ENCODE results near the gene SPATA19.

Gene SPATA19

GRCh38 chr11:133834682-133835592 lies 10.4 kb downstream of the SPATA19 start:
- Histone ChIP-seq H3K4me2 (ENCODE audit: low read length) (no peak overlapping the region), H3K9me3 (replicated peaks; ENCODE audit: low read length) (peaks cover 2% of the 10 kb centered on the region), H3K4me3 (ENCODE audit: low read length) (no peak overlapping the region), H3K4me1 (ENCODE audit: control insufficient read depth, insufficient read depth, low read length) (no peaks in the 10 kb centered on the region), H3K9ac (ENCODE audit: low read depth, low read length) (no peak overlapping the region), H3K27me3 (ENCODE audit: control insufficient read depth, insufficient read depth, low read length) (no peaks in the 10 kb centered on the region), H3K36me3 (ENCODE audit: insufficient read depth, low read length) (no peaks in the 10 kb centered on the region)

GRCh38 chr11:133833898-133834681 lies 11.2 kb downstream of the SPATA19 start:
- Histone ChIP-seq H3K4me2 (ENCODE audit: low read length) (no peak overlapping the region), H3K4me1 (ENCODE audit: control insufficient read depth, insufficient read depth, low read length) (no peaks in the 10 kb centered on the region), H3K4me3 (ENCODE audit: low read length) (no peak overlapping the region), H3K27me3 (ENCODE audit: control insufficient read depth, insufficient read depth, low read length) (no peaks in the 10 kb centered on the region), H3K9ac (ENCODE audit: low read depth, low read length) (no peak overlapping the region), H3K36me3 (ENCODE audit: insufficient read depth, low read length) (no peaks in the 10 kb centered on the region), H3K9me3 (replicated peaks; ENCODE audit: low read length) (peaks cover 2% of the 10 kb centered on the region)

GRCh38 chr11:133832991-133833897 lies 12.1 kb downstream of the SPATA19 start:
- H3K4me1 ChIP-seq (ENCODE audit: control insufficient read depth, insufficient read depth, low read length) = no peaks in the 10 kb centered on the region
- H3K9me3 ChIP-seq (replicated peaks; ENCODE audit: low read length) = peaks cover 2% of the 10 kb centered on the region
- no peak overlapping the region for H3K4me2 ChIP-seq (ENCODE audit: low read length)
- H3K27me3 ChIP-seq (ENCODE audit: control insufficient read depth, insufficient read depth, low read length) = no peaks in the 10 kb centered on the region
- H3K9ac ChIP-seq (ENCODE audit: low read depth, low read length) = no peak overlapping the region
- H3K36me3 ChIP-seq (ENCODE audit: insufficient read depth, low read length) = no peaks in the 10 kb centered on the region
- no peak overlapping the region for H3K4me3 ChIP-seq (ENCODE audit: low read length)

- H3K4me2 ChIP-seq (ENCODE audit: low read length) = no peak overlapping the region
- H3K4me3 ChIP-seq (ENCODE audit: low read length) = no peak overlapping the region
- H3K27me3 ChIP-seq (ENCODE audit: control insufficient read depth, insufficient read depth, low read length) = no peaks in the 10 kb centered on the region
- no peaks in the 10 kb centered on the region for H3K9me3 ChIP-seq (replicated peaks; ENCODE audit: low read length)
- no peaks in the 10 kb centered on the region for H3K36me3 ChIP-seq (ENCODE audit: insufficient read depth, low read length)
- H3K4me1 ChIP-seq (ENCODE audit: control insufficient read depth, insufficient read depth, low read length) = no peaks in the 10 kb centered on the region
- no peak overlapping the region for H3K9ac ChIP-seq (ENCODE audit: low read depth, low read length)
Observed at GRCh38 chr11:133832096-133832990, 13.0 kb downstream of the SPATA19 start.

- H3K36me3 ChIP-seq (ENCODE audit: insufficient read depth, low read length) = no peaks in the 10 kb centered on the region
- H3K27me3 ChIP-seq (ENCODE audit: control insufficient read depth, insufficient read depth, low read length) = no peaks in the 10 kb centered on the region
- H3K9me3 ChIP-seq (replicated peaks; ENCODE audit: low read length) = no peaks in the 10 kb centered on the region
- H3K4me2 ChIP-seq (ENCODE audit: low read length) = no peak overlapping the region
- H3K4me3 ChIP-seq (ENCODE audit: low read length) = no peak overlapping the region
- H3K9ac ChIP-seq (ENCODE audit: low read depth, low read length) = no peak overlapping the region
- no peaks in the 10 kb centered on the region for H3K4me1 ChIP-seq (ENCODE audit: control insufficient read depth, insufficient read depth, low read length)
Observed at GRCh38 chr11:133830931-133831907, 14.1 kb downstream of the SPATA19 start.

GRCh38 chr11:133829566-133829965 lies 15.7 kb downstream of the SPATA19 start:
- Histone ChIP-seq H3K27me3 (ENCODE audit: control insufficient read depth, insufficient read depth, low read length) (no peaks in the 10 kb centered on the region), H3K36me3 (ENCODE audit: insufficient read depth, low read length) (no peaks in the 10 kb centered on the region), H3K4me2 (ENCODE audit: low read length) (no peak overlapping the region), H3K9ac (ENCODE audit: low read depth, low read length) (no peak overlapping the region), H3K4me3 (ENCODE audit: low read length) (no peak overlapping the region), H3K9me3 (replicated peaks; ENCODE audit: low read length) (no peaks in the 10 kb centered on the region), H3K4me1 (ENCODE audit: control insufficient read depth, insufficient read depth, low read length) (no peaks in the 10 kb centered on the region)

- Histone ChIP-seq H3K9ac (ENCODE audit: low read depth, low read length) (no peak overlapping the region), H3K27me3 (ENCODE audit: control insufficient read depth, insufficient read depth, low read length) (no peaks in the 10 kb centered on the region), H3K4me2 (ENCODE audit: low read length) (no peak overlapping the region), H3K36me3 (ENCODE audit: insufficient read depth, low read length) (no peaks in the 10 kb centered on the region), H3K4me1 (ENCODE audit: control insufficient read depth, insufficient read depth, low read length) (no peaks in the 10 kb centered on the region), H3K9me3 (replicated peaks; ENCODE audit: low read length) (no peaks in the 10 kb centered on the region), H3K4me3 (ENCODE audit: low read length) (no peak overlapping the region)
Observed at GRCh38 chr11:133828871-133829270, 16.4 kb downstream of the SPATA19 start.

GRCh38 chr11:133827556-133827955 lies 17.8 kb downstream of the SPATA19 start:
- Histone ChIP-seq H3K4me3 (ENCODE audit: low read length) (no peak overlapping the region), H3K4me2 (ENCODE audit: low read length) (no peak overlapping the region), H3K9me3 (replicated peaks; ENCODE audit: low read length) (no peaks in the 10 kb centered on the region), H3K4me1 (ENCODE audit: control insufficient read depth, insufficient read depth, low read length) (no peaks in the 10 kb centered on the region), H3K27me3 (ENCODE audit: control insufficient read depth, insufficient read depth, low read length) (no peaks in the 10 kb centered on the region), H3K36me3 (ENCODE audit: insufficient read depth, low read length) (no peaks in the 10 kb centered on the region), H3K9ac (ENCODE audit: low read depth, low read length) (no peak overlapping the region)

GRCh38 chr11:133826866-133827265 lies 18.4 kb downstream of the SPATA19 start:
- Histone ChIP-seq H3K4me3 (ENCODE audit: low read length) (no peak overlapping the region), H3K9me3 (replicated peaks; ENCODE audit: low read length) (no peaks in the 10 kb centered on the region), H3K4me2 (ENCODE audit: low read length) (no peak overlapping the region), H3K36me3 (ENCODE audit: insufficient read depth, low read length) (no peaks in the 10 kb centered on the region), H3K27me3 (ENCODE audit: control insufficient read depth, insufficient read depth, low read length) (no peaks in the 10 kb centered on the region), H3K4me1 (ENCODE audit: control insufficient read depth, insufficient read depth, low read length) (no peaks in the 10 kb centered on the region), H3K9ac (ENCODE audit: low read depth, low read length) (no peak overlapping the region)

GRCh38 chr11:133825666-133826065 lies 19.6 kb downstream of the SPATA19 start:
- no peaks in the 10 kb centered on the region for H3K36me3 ChIP-seq (ENCODE audit: insufficient read depth, low read length)
- H3K4me1 ChIP-seq (ENCODE audit: control insufficient read depth, insufficient read depth, low read length) = no peaks in the 10 kb centered on the region
- H3K4me3 ChIP-seq (ENCODE audit: low read length) = no peak overlapping the region
- no peaks in the 10 kb centered on the region for H3K27me3 ChIP-seq (ENCODE audit: control insufficient read depth, insufficient read depth, low read length)
- H3K9me3 ChIP-seq (replicated peaks; ENCODE audit: low read length) = no peaks in the 10 kb centered on the region
- no peak overlapping the region for H3K9ac ChIP-seq (ENCODE audit: low read depth, low read length)
- H3K4me2 ChIP-seq (ENCODE audit: low read length) = no peak overlapping the region

Measured in skeletal muscle satellite cell (primary cell).